Fibroblast of lung (primary cell): ENCODE data around the gene NUFIP2.

Experiments used
- CTCF ChIP-seq, 2 donors: IDR thresholded peaks in 1 of 2; conservative IDR thresholded peaks in 1 of 2; 1 replicate in 1 of 2; 2 replicates in 1 of 2; pipeline ENCODE4 v1.5.1; 2011 to 2012; ENCODE audit warnings: low read length in 2 of 2, control low read depth in 1 of 2, inconsistent platforms in 1 of 2, low read depth in 1 of 2, mild to moderate bottlenecking in 1 of 2
- EZH2 ChIP-seq: IDR thresholded peaks from 2 replicates; pipeline ENCODE4 v1.5.1; 2012; ENCODE audit warnings: low read length, control low read depth, mild to moderate bottlenecking; ENCODE audit errors: missing control alignments

- peak; percentile 86 to 93 for TF ChIP-seq CTCF (conservative IDR thresholded peaks at IDR 0.05 in 1 of 2, IDR thresholded peaks at IDR 0.05 in 1 of 2; ENCODE audit: low read depth in 1 of 2, low read length in 2 of 2)
- no peak for TF ChIP-seq EZH2
Observed at GRCh38 chr17:29219378-29220047, 74.4 kb downstream of the NUFIP2 start.
